GM23338 (cell line): Measurements from ENCODE around the gene HDAC5. TPM values are rescaled to one million over a fixed set of nuclear protein-coding genes. Genes with fewer than 3 reads are reported as not detected.

Source experiments
- CREB1 ChIP-seq: fragments of 250-450 bp; sonication (Bioruptor Pico); IDR thresholded peaks from 2 replicates; pipeline ENCODE4 v1.5.0; 2020; ENCODE audit warnings: low read depth, mild to moderate bottlenecking, moderate library complexity
- ETS1 ChIP-seq: IDR thresholded peaks from 2 replicates; pipeline ENCODE4 v1.6.1; 2016; ENCODE audit warnings: antibody characterized with exemption
- STAT1 ChIP-seq: IDR thresholded peaks from one replicate; pipeline ENCODE4 v1.6.1; 2016; ENCODE audit warnings: antibody characterized with exemption; ENCODE audit not compliant: unreplicated experiment
- ZNF114 ChIP-seq: fragments of 250-450 bp; sonication (Bioruptor Pico); IDR thresholded peaks from 2 replicates; pipeline ENCODE4 v1.5.0; 2020; ENCODE audit warnings: mild to moderate bottlenecking, moderate library complexity
- ZNF331 ChIP-seq: fragments of 250-450 bp; sonication (Bioruptor Pico); IDR thresholded peaks from 2 replicates; pipeline ENCODE4 v1.5.0; 2020; ENCODE audit warnings: low read depth, mild to moderate bottlenecking, moderate library complexity
- polyA plus RNA-seq: library from polyadenylated mRNA; unstranded; fragments of >200 nt; fragmentation: Nextera tagmentation; extraction: Ambion mirVana; gene quantifications from 2 replicates; pipeline ENCODE4 v1.2.1, GENCODE V29; 2016
- total RNA-seq: library from RNA; depleted of rRNA; stranded (reverse); fragments of >200 nt; shearing (Covaris generic); gene quantifications from 2 replicates; pipeline ENCODE4 v1.2.3, GENCODE V29; 2014
- TF ChIP-seq, protein P1 (sequence below): fragments of 250-450 bp; sonication (Bioruptor Pico); IDR thresholded peaks from 2 replicates; pipeline ENCODE4 v1.5.0; 2020; ENCODE audit warnings: mild to moderate bottlenecking, moderate library complexity
- TF ChIP-seq, protein P2 (sequence below): IDR thresholded peaks from one replicate; pipeline ENCODE4 v1.6.1; 2018; ENCODE audit warnings: antibody characterized with exemption; ENCODE audit not compliant: unreplicated experiment

Gene HDAC5
- total and polyA plus RNA-seq, 2 experiments from 2014 or later = 16.9 to 71.1 TPM

GRCh38 chr17:44053125-44053872, 70.1 kb downstream of the HDAC5 start (continued):
- TF ChIP-seq, protein P1, sequence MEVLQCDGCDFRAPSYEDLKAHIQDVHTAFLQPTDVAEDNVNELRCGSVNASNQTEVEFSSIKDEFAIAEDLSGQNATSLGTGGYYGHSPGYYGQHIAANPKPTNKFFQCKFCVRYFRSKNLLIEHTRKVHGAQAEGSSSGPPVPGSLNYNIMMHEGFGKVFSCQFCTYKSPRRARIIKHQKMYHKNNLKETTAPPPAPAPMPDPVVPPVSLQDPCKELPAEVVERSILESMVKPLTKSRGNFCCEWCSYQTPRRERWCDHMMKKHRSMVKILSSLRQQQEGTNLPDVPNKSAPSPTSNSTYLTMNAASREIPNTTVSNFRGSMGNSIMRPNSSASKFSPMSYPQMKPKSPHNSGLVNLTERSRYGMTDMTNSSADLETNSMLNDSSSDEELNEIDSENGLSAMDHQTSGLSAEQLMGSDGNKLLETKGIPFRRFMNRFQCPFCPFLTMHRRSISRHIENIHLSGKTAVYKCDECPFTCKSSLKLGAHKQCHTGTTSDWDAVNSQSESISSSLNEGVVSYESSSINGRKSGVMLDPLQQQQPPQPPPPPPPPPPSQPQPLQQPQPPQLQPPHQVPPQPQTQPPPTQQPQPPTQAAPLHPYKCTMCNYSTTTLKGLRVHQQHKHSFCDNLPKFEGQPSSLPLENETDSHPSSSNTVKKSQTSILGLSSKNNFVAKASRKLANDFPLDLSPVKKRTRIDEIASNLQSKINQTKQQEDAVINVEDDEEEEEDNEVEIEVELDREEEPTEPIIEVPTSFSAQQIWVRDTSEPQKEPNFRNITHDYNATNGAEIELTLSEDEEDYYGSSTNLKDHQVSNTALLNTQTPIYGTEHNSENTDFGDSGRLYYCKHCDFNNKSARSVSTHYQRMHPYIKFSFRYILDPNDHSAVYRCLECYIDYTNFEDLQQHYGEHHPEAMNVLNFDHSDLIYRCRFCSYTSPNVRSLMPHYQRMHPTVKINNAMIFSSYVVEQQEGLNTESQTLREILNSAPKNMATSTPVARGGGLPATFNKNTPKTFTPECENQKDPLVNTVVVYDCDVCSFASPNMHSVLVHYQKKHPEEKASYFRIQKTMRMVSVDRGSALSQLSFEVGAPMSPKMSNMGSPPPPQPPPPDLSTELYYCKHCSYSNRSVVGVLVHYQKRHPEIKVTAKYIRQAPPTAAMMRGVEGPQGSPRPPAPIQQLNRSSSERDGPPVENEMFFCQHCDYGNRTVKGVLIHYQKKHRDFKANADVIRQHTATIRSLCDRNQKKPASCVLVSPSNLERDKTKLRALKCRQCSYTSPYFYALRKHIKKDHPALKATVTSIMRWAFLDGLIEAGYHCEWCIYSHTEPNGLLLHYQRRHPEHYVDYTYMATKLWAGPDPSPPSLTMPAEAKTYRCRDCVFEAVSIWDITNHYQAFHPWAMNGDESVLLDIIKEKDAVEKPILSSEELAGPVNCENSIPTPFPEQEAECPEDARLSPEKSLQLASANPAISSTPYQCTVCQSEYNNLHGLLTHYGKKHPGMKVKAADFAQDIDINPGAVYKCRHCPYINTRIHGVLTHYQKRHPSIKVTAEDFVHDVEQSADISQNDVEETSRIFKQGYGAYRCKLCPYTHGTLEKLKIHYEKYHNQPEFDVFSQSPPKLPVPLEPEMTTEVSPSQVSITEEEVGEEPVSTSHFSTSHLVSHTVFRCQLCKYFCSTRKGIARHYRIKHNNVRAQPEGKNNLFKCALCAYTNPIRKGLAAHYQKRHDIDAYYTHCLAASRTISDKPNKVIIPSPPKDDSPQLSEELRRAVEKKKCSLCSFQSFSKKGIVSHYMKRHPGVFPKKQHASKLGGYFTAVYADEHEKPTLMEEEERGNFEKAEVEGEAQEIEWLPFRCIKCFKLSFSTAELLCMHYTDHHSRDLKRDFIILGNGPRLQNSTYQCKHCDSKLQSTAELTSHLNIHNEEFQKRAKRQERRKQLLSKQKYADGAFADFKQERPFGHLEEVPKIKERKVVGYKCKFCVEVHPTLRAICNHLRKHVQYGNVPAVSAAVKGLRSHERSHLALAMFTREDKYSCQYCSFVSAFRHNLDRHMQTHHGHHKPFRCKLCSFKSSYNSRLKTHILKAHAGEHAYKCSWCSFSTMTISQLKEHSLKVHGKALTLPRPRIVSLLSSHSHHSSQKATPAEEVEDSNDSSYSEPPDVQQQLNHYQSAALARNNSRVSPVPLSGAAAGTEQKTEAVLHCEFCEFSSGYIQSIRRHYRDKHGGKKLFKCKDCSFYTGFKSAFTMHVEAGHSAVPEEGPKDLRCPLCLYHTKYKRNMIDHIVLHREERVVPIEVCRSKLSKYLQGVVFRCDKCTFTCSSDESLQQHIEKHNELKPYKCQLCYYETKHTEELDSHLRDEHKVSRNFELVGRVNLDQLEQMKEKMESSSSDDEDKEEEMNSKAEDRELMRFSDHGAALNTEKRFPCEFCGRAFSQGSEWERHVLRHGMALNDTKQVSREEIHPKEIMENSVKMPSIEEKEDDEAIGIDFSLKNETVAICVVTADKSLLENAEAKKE = no peak
- no peak for TF ChIP-seq ZNF331
- TF ChIP-seq CREB1 (CRISPR knock-in tag) = no peak
- TF ChIP-seq STAT1 = no peak
- no peak for TF ChIP-seq ETS1
- TF ChIP-seq, protein P2, sequence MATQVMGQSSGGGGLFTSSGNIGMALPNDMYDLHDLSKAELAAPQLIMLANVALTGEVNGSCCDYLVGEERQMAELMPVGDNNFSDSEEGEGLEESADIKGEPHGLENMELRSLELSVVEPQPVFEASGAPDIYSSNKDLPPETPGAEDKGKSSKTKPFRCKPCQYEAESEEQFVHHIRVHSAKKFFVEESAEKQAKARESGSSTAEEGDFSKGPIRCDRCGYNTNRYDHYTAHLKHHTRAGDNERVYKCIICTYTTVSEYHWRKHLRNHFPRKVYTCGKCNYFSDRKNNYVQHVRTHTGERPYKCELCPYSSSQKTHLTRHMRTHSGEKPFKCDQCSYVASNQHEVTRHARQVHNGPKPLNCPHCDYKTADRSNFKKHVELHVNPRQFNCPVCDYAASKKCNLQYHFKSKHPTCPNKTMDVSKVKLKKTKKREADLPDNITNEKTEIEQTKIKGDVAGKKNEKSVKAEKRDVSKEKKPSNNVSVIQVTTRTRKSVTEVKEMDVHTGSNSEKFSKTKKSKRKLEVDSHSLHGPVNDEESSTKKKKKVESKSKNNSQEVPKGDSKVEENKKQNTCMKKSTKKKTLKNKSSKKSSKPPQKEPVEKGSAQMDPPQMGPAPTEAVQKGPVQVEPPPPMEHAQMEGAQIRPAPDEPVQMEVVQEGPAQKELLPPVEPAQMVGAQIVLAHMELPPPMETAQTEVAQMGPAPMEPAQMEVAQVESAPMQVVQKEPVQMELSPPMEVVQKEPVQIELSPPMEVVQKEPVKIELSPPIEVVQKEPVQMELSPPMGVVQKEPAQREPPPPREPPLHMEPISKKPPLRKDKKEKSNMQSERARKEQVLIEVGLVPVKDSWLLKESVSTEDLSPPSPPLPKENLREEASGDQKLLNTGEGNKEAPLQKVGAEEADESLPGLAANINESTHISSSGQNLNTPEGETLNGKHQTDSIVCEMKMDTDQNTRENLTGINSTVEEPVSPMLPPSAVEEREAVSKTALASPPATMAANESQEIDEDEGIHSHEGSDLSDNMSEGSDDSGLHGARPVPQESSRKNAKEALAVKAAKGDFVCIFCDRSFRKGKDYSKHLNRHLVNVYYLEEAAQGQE = no peak
- no peak for TF ChIP-seq ZNF114 (CRISPR knock-in tag)
